Ectodermal cell (in vitro differentiated cells): ENCODE measurements around the gene HNRNPA2B1.

ENCODE experiments used
- H3K27ac ChIP-seq: 2 replicates; pipeline ENCODE4 v1.7.0; 2013; ENCODE audit warnings: mild to moderate bottlenecking, low read depth, low read length; ENCODE audit not compliant: insufficient read depth, poor library complexity, severe bottlenecking
- H3K27me3 ChIP-seq: 2 replicates; pipeline ENCODE4 v1.7.0; 2013; ENCODE audit warnings: mild to moderate bottlenecking, low read length; ENCODE audit not compliant: insufficient read depth, control insufficient read depth, poor library complexity, severe bottlenecking
- H3K36me3 ChIP-seq: one replicate; pipeline ENCODE4 v1.7.0; 2013; ENCODE audit warnings: low read length; ENCODE audit not compliant: control insufficient read depth, insufficient read depth
- H3K4me1 ChIP-seq: one replicate; pipeline ENCODE4 v1.7.0; 2013; ENCODE audit warnings: low read length; ENCODE audit not compliant: control insufficient read depth, insufficient read depth
- H3K4me3 ChIP-seq: 2 replicates; pipeline ENCODE4 v1.7.0; 2013; ENCODE audit warnings: low read depth, low read length, control low read depth; ENCODE audit not compliant: insufficient read depth
- H3K9me3 ChIP-seq: 2 replicates; pipeline ENCODE4 v1.7.0; 2013; ENCODE audit warnings: mild to moderate bottlenecking, low read length, moderate library complexity; ENCODE audit not compliant: control insufficient read depth
- WGBS, 2 experiments: methylation state at CpG; one replicate each; pipeline ENCODE4 v1.1.7; 2013; ENCODE audit warnings: missing lambda C conversion rate in 2 of 2; 5-methylcytosine and 5-hydroxymethylcytosine counted together

Gene HNRNPA2B1

GRCh38 chr7:26191233-26191973 is 9.1 kb downstream of the HNRNPA2B1 start:
- peaks cover 73% of the 10 kb centered on the region for H3K36me3 ChIP-seq
- WGBS, 2 experiments: 90 to 94% methylated on average over 5 to 6 of the region's 7 CpGs
- no peaks in the 10 kb centered on the region for H3K9me3 ChIP-seq
- peaks cover 20% of the 10 kb centered on the region for H3K4me1 ChIP-seq
- H3K4me3 ChIP-seq: no peak overlapping the region
- H3K27me3 ChIP-seq: no peaks in the 10 kb centered on the region
- H3K27ac ChIP-seq: peak overlapping the region; percentile 29

DNA sequence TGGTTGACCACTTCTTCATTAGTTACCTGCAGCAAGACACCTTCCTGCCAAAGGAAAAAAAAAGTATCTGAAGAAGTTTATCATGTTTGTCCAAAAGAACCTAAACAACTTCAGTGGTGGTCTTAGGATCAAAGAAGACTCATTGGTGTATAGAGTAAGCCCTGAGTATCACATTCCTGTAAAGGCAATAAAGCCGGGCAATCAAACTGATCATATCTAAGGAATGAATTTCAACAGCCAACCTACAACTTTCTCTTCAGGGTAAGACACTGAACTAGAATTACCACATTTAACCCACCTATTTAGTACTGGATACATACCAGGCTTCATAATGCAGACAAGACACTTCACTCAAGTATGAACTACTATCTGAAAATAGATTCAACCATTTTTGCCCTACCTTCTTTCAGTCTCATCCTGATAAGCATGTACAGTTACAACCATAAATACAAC is 10.1 kb downstream of the HNRNPA2B1 start:
- Histone ChIP-seq H3K27me3 (no peaks in the 10 kb centered on the region), H3K27ac (no peak overlapping the region), H3K4me3 (no peak overlapping the region), H3K9me3 (no peaks in the 10 kb centered on the region), H3K4me1 (peaks cover 11% of the 10 kb centered on the region), H3K36me3 (peaks cover 64% of the 10 kb centered on the region)
- WGBS, 2 experiments: 94 to 100% methylated on average over 1 of the region's 1 CpG

DNA sequence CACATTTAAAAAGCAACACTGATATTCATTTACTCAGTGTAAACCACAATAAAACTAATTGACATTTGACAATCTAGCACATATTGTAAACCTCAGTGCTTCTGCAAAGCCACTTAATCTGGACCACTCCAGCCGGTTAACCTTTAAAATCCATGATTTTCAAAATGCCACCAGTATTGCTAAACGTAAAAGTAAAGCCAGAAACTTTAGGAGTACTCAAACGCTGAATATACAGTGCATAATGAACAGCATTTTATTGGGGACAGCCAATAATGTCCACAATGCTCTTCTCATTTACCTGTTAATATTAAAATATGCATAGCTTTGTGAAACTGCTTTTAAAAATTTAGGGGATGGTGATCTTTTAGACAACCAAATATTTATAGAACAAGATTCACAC is 10.8 kb downstream of the HNRNPA2B1 start:
- WGBS, 2 experiments: 92 to 94% methylated on average over 3 of the region's 3 CpGs
- Histone ChIP-seq H3K4me3 (no peak overlapping the region), H3K9me3 (no peaks in the 10 kb centered on the region), H3K27me3 (no peaks in the 10 kb centered on the region), H3K4me1 (peaks cover 4% of the 10 kb centered on the region), H3K36me3 (peaks cover 56% of the 10 kb centered on the region), H3K27ac (no peak overlapping the region)

GRCh38 chr7:26188957-26189541 is 11.5 kb downstream of the HNRNPA2B1 start:
- Histone ChIP-seq H3K27ac (no peak overlapping the region), H3K36me3 (peaks cover 51% of the 10 kb centered on the region), H3K9me3 (no peaks in the 10 kb centered on the region), H3K27me3 (no peaks in the 10 kb centered on the region), H3K4me3 (no peak overlapping the region), H3K4me1 (peaks cover 4% of the 10 kb centered on the region)
- WGBS, 2 experiments: 98 to 100% methylated on average over 3 of the region's 3 CpGs

DNA sequence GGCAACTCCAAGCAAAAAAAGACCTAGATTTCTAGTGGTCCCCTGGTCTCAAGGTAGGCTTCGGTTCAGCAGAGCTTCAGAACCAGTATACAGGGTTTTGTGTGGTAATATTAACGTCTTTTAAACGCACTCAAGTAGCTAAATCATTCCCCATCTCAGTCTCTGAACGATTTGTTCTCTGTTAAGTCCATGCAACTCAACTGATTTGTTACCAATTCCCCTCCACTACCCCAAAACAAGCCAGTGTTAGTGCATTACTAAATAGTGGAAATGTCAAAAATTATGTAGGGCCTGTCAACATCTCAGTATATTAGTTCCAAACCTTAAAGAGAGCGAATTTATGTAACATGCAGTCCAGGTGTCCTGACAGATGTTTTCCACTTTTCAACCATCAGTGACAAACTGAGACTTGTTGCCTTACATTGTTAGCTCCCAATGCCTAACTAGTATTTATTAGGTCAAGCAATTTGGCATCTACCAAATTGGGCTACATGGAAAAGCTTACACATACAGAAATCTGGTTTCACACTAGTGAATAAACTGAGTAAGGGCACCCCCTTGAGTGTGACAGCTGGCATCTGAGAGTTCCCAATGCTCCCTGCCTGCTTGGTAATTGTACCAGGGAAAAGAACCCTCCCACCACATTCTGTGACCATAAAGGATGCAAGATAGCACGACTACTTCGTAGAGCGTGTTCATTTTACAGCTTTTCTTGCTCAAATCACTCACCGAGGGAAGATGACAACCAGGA is 12.2 kb downstream of the HNRNPA2B1 start:
- H3K4me1 ChIP-seq: no peaks in the 10 kb centered on the region
- H3K4me3 ChIP-seq: no peak overlapping the region
- H3K27me3 ChIP-seq: no peaks in the 10 kb centered on the region
- 94 to 96% methylated on average over 9 of the region's 9 CpGs for WGBS, 2 experiments
- H3K27ac ChIP-seq: peak overlapping the region; percentile 51
- H3K36me3 ChIP-seq: peaks cover 46% of the 10 kb centered on the region
- H3K9me3 ChIP-seq: no peaks in the 10 kb centered on the region

DNA sequence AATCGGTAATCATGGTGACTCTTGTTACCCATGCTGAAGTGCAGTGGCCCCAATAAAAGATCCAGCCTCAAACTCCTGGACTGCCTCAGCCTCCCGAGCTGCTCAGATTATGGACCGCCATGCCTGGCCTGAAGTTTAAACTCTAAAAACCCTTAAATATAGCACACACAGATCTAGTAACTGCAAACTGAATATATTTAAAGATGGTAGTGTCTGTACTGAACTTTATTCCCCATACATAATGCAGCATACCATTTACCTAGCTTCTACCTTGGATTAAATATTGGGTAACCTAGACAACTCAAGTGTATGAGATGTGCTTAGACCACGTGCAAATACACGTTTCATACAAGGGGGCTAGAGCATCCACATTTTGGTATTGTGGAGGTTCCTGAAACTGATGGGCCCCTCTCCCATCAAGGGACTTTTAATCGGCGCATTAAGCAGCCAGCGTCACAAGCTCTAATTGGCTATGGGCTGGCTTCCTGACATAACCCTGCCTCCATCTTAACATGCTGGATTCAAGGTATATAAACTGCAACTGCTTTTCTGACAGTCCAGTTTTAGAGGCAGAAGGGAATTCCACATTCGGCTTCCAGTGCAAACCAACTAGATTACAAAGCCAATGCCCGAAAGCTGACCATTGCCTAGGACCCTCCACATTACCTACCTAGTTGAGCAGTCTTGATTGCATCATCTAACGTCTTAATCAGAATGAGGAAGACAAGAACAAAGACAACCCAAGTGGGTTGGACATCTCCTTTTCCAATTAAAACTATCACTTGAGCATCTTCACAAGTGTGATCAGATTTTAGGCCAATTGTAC is 13.0 kb downstream of the HNRNPA2B1 start:
- WGBS, 2 experiments: 89 to 93% methylated on average over 10 to 11 of the region's 11 CpGs
- H3K9me3 ChIP-seq: no peaks in the 10 kb centered on the region
- H3K4me1 ChIP-seq: no peaks in the 10 kb centered on the region
- H3K4me3 ChIP-seq: no peak overlapping the region
- H3K27ac ChIP-seq: no peak overlapping the region
- H3K27me3 ChIP-seq: no peaks in the 10 kb centered on the region
- peaks cover 38% of the 10 kb centered on the region for H3K36me3 ChIP-seq

DNA sequence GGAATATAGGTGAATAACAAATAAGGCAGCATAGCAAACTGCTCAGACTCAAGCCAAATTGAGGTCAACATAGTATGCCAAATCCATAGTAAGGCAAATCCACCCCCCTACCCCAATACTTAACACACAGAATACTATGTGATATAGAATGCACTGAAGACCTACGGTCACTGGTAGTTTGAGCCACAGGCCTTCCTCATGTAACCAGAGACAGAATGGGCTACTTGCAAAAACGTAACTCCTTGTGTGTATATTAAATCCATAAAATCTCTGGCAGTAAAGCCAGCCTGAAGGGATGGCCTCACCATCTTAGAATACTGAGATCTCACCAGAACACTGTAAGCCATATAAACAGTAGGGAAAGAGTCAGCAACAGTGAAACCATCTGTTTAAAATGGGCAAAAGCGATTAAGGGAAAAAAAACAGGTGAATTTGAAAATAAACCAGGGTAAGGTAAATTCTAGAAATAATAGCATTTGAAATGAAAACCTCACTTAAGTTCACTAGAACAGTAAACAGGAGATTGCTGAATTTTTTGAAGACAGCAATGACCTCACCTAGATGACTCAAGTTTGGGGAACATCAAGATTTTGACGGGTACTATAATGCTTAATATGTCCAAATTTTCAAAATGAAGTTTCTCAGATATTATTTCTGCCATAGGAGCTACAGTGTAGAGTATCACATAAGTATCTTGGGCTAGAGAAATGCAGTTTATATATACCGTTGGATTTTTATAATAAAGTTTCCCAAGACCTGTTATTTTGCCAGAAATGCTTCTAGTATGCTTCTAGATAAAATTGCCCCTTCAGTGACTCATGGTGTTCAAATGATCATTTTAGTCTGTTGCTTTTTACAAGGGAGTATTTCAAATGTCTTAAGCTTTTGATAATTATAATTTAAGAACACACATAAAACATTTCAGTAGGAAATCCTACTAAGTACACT is 13.9 kb downstream of the HNRNPA2B1 start:
- Histone ChIP-seq H3K27ac (no peak overlapping the region), H3K4me1 (no peaks in the 10 kb centered on the region), H3K9me3 (no peaks in the 10 kb centered on the region), H3K4me3 (no peak overlapping the region), H3K27me3 (no peaks in the 10 kb centered on the region), H3K36me3 (peaks cover 32% of the 10 kb centered on the region)
- 94 to 97% methylated on average over 5 of the region's 5 CpGs for WGBS, 2 experiments

GRCh38 chr7:26185844-26186180 is 14.7 kb downstream of the HNRNPA2B1 start:
- peaks cover 24% of the 10 kb centered on the region for H3K36me3 ChIP-seq
- H3K9me3 ChIP-seq: no peaks in the 10 kb centered on the region
- WGBS, 2 experiments: 95 to 100% methylated on average over 1 of the region's 1 CpG
- no peaks in the 10 kb centered on the region for H3K27me3 ChIP-seq
- H3K4me1 ChIP-seq: no peaks in the 10 kb centered on the region
- H3K27ac ChIP-seq: no peak overlapping the region
- no peak overlapping the region for H3K4me3 ChIP-seq

GRCh38 chr7:26185131-26185843 is 15.3 kb downstream of the HNRNPA2B1 start:
- H3K9me3 ChIP-seq: no peaks in the 10 kb centered on the region
- peak overlapping the region; percentile 47 for H3K27ac ChIP-seq
- no peak overlapping the region for H3K4me3 ChIP-seq
- H3K36me3 ChIP-seq: peaks cover 19% of the 10 kb centered on the region
- H3K4me1 ChIP-seq: no peaks in the 10 kb centered on the region
- H3K27me3 ChIP-seq: no peaks in the 10 kb centered on the region
- 96 to 100% methylated on average over 10 of the region's 10 CpGs for WGBS, 2 experiments
